Stomach (tissue), 9 donors: ENCODE measurements around the gene CHSY3. TPM values are rescaled to one million over a fixed set of nuclear protein-coding genes. Genes with fewer than 3 reads are reported as not detected.

Source experiments
- DNase-seq, 2 donors: peaks; one replicate each; pipeline versions ENCODE4 v3.0.0 to v3.0.0-alpha.2; 2013 to 2019
- H3K27ac ChIP-seq, 5 donors: fragments of 200-600 bp in 4 of 5; sonication (generic) in 4 of 5; one replicate each; pipeline ENCODE4 v1.5.1; 2013 to 2019; ENCODE audit warnings: mild to moderate bottlenecking in 1 of 5, moderate library complexity in 1 of 5
- H3K27me3 ChIP-seq, 3 donors: fragments of 200-600 bp; sonication (generic); one replicate each; pipeline ENCODE4 v1.5.1; 2017 to 2019; ENCODE audit warnings: mixed run types in 1 of 3
- H3K36me3 ChIP-seq, 4 donors: fragments of 200-600 bp; sonication (generic); 1 replicate in 3 of 4; 2 replicates in 1 of 4; pipeline ENCODE4 v1.5.1; 2016 to 2019
- H3K4me1 ChIP-seq, 4 donors: fragments of 200-600 bp; sonication (generic); one replicate each; pipeline ENCODE4 v1.5.1; 2016 to 2019
- H3K4me3 ChIP-seq, 4 donors: fragments of 200-600 bp; sonication (generic) in 3 of 4; one replicate each; pipeline ENCODE4 v1.5.1; 2016 to 2019; ENCODE audit warnings: mild to moderate bottlenecking in 1 of 4
- H3K9me3 ChIP-seq, 4 donors: fragments of 200-600 bp; sonication (generic); one replicate each; pipeline ENCODE4 v1.5.1; 2016 to 2019
- CTCF ChIP-seq, 7 experiments: fragments of 450-650 bp in 4 of 7; fragments of 200-600 bp in 3 of 7; sonication (generic) in 3 of 7; IDR thresholded peaks; one replicate each; pipeline ENCODE4 v1.5.1; 2016 to 2019; ENCODE audit warnings: antibody characterized with exemption in 7 of 7, control low read depth in 2 of 7, mild to moderate bottlenecking in 1 of 7
- EP300 ChIP-seq: sonication (generic); formaldehyde crosslinking; IDR thresholded peaks from one replicate; pipeline ENCODE4 v1.6.1; 2017; ENCODE audit warnings: antibody characterized with exemption
- POLR2A ChIP-seq, 4 donors: fragments of 450-650 bp; IDR thresholded peaks; one replicate each; pipeline ENCODE4 v1.6.1; 2016; ENCODE audit warnings: antibody characterized with exemption in 4 of 4, control low read depth in 2 of 4, mild to moderate bottlenecking in 1 of 4, moderate library complexity in 1 of 4
- POLR2AphosphoS5 ChIP-seq, 3 donors: sonication (generic); formaldehyde crosslinking; IDR thresholded peaks; one replicate each; pipeline ENCODE4 v1.6.1; 2016; ENCODE audit warnings: antibody characterized with exemption in 3 of 3
- WGBS, 5 donors: extraction: QIAGEN DNeasy Blood & Tissue Kit in 3 of 5; methylation state at CpG; one replicate each; pipeline versions ENCODE4 v1.1.5 to v1.1.7; 2013 to 2018; 5-methylcytosine and 5-hydroxymethylcytosine counted together
- intact Hi-C: fragments of 100-400 bp; cut with DNase I; formaldehyde crosslinking; loops from one replicate; pipeline ENCODE4 v1.15.1; 2023; ENCODE audit warnings: low total_unique reads
- polyA plus RNA-seq, 3 donors: library from polyadenylated mRNA; stranded (reverse); fragments of 200-250 nt; gene quantifications; one replicate each; pipeline ENCODE4 v1.2.3, GENCODE V29; 2013
- total RNA-seq, 5 donors: library from RNA; depleted of rRNA; stranded (reverse); fragments of >200 nt; gene quantifications; one replicate each; pipeline versions ENCODE4 v1.1.0 to v1.2.3, GENCODE V29; 2014 to 2016
- donor health status: healthy with polysubstance abuse.
- donor health status: Bipolar disorder and iron deficiency.
- donor health status: healthy.

Gene CHSY3
- total and polyA plus RNA-seq, 8 donors = under 0.01 to 6.1 (median 0.31) TPM; not detected in 1

GRCh38 chr5:129945774-129946270 is 41.6 kb downstream of the CHSY3 start:
- no peak for DNase-seq
- Histone ChIP-seq H3K4me3 (no peak overlapping the region), H3K9me3 (no peaks in the 10 kb centered on the region), H3K4me1 (no peaks in the 10 kb centered on the region), H3K27ac (no peak overlapping the region), H3K27me3 (no peaks in the 10 kb centered on the region), H3K36me3 (no peaks in the 10 kb centered on the region)
- TF ChIP-seq POLR2A (IDR thresholded peaks at IDR 0.05) (no peak), POLR2AphosphoS5 (IDR thresholded peaks at IDR 0.05) (no peak), EP300 (no peak), CTCF (IDR thresholded peaks at IDR 0.05) (no peak)
- intact Hi-C loops = no loop called here
- WGBS, 5 donors = 86 to 98% (median 91%) methylated on average over 1 of the region's 1 CpG

- WGBS, 5 donors = 28 to 34% (median 32%) methylated on average over 2 of the region's 2 CpGs
- intact Hi-C loops = no loop called here
- Histone ChIP-seq H3K4me1 (no peaks in the 10 kb centered on the region), H3K36me3 (no peaks in the 10 kb centered on the region), H3K27ac (no peak overlapping the region), H3K27me3 (no peaks in the 10 kb centered on the region), H3K9me3 (peaks cover 0 to 4% (median 0%) of the 10 kb centered on the region in 4 donors), H3K4me3 (no peak overlapping the region)
- no peak for TF ChIP-seq POLR2A (IDR thresholded peaks at IDR 0.05)
- no peak for TF ChIP-seq EP300
- DNase-seq = no peak
Observed at GRCh38 chr5:129951039-129951438, 46.8 kb downstream of the CHSY3 start.

GRCh38 chr5:129958581-129958980 is 54.3 kb downstream of the CHSY3 start:
- H3K4me3 ChIP-seq = no peak overlapping the region
- intact Hi-C loops = no loop called here

GRCh38 chr5:129960831-129961230 is 56.6 kb downstream of the CHSY3 start:
- H3K36me3 ChIP-seq = no peaks in the 10 kb centered on the region
- no peak overlapping the region for H3K4me3 ChIP-seq
- no peak for TF ChIP-seq POLR2A (IDR thresholded peaks at IDR 0.05)
- no peak for TF ChIP-seq POLR2AphosphoS5 (IDR thresholded peaks at IDR 0.05)
- TF ChIP-seq CTCF (IDR thresholded peaks at IDR 0.05) = no peak
- TF ChIP-seq EP300 = no peak
- H3K9me3 ChIP-seq = no peaks in the 10 kb centered on the region
- intact Hi-C loops = no loop called here
- no peak overlapping the region for H3K27ac ChIP-seq
- WGBS, 5 donors = 72 to 85% (median 79%) methylated on average over 6 of the region's 6 CpGs
- no peaks in the 10 kb centered on the region for H3K27me3 ChIP-seq
- H3K4me1 ChIP-seq = no peaks in the 10 kb centered on the region
- DNase-seq = no peak

More at GRCh38 chr5:129958581-129958980, 54.3 kb downstream of the CHSY3 start:
- Histone ChIP-seq H3K4me1 (no peaks in the 10 kb centered on the region), H3K36me3 (no peaks in the 10 kb centered on the region), H3K9me3 (peaks cover 0 to 4% (median 0%) of the 10 kb centered on the region in 4 donors), H3K27ac (no peak overlapping the region), H3K27me3 (no peaks in the 10 kb centered on the region)
- no peak for DNase-seq
- TF ChIP-seq POLR2A (IDR thresholded peaks at IDR 0.05) = no peak
- TF ChIP-seq EP300 = no peak
- no peak for TF ChIP-seq POLR2AphosphoS5 (IDR thresholded peaks at IDR 0.05)
- no peak for TF ChIP-seq CTCF (IDR thresholded peaks at IDR 0.05)

GRCh38 chr5:129962506-129962905 is 58.2 kb downstream of the CHSY3 start:
- Histone ChIP-seq H3K36me3 (no peaks in the 10 kb centered on the region), H3K4me1 (no peaks in the 10 kb centered on the region), H3K27me3 (no peaks in the 10 kb centered on the region), H3K4me3 (no peak overlapping the region), H3K27ac (no peak overlapping the region), H3K9me3 (no peaks in the 10 kb centered on the region)
- TF ChIP-seq CTCF (IDR thresholded peaks at IDR 0.05) (no peak), POLR2AphosphoS5 (IDR thresholded peaks at IDR 0.05) (no peak), EP300 (no peak), POLR2A (IDR thresholded peaks at IDR 0.05) (no peak)
- DNase-seq = no peak
- intact Hi-C loops = no loop called here
- WGBS, 5 donors = 70 to 88% (median 83%) methylated on average over 1 of the region's 1 CpG
